K562 (cell line): Measurements from ENCODE around the gene CLASP2. TPM values are rescaled to one million over a fixed set of nuclear protein-coding genes. Genes with fewer than 3 reads are reported as not detected.

Source experiments
- ASH1L ChIP-seq: fragments of 450-650 bp; IDR thresholded peaks from 2 replicates; pipeline ENCODE4 v1.6.1; 2018; ENCODE audit warnings: borderline replicate concordance, mild to moderate bottlenecking, low read depth; ENCODE audit not compliant: partially characterized antibody
- BCOR ChIP-seq: fragments of 450-650 bp; IDR thresholded peaks from 2 replicates; pipeline ENCODE4 v1.6.1; 2016
- BMI1 ChIP-seq: fragments of 150-350 bp; IDR thresholded peaks from 2 replicates; pipeline ENCODE4 v1.6.1; 2014; ENCODE audit warnings: low read length
- CSDE1 ChIP-seq, 2 experiments: fragments of 450-650 bp; IDR thresholded peaks; 2 replicates each; pipeline ENCODE4 v1.6.1; 2016; ENCODE audit warnings: mild to moderate bottlenecking in 1 of 2
- HSF4 ChIP-seq: fragments of 250-450 bp; sonication (Bioruptor Pico); IDR thresholded peaks from 2 replicates; pipeline ENCODE4 v2.1.2; 2022; ENCODE audit warnings: mild to moderate bottlenecking, moderate library complexity, borderline replicate concordance
- KAT8 ChIP-seq: fragments of 450-650 bp; IDR thresholded peaks from 2 replicates; pipeline ENCODE4 v1.6.1; 2016; ENCODE audit warnings: low read depth, mild to moderate bottlenecking
- KLF10 ChIP-seq: fragments of 250-450 bp; sonication (Bioruptor Pico); IDR thresholded peaks from 2 replicates; pipeline ENCODE4 v1.6.1; 2021; ENCODE audit warnings: matching md5 sums
- LARP7 ChIP-seq: fragments of 450-650 bp; IDR thresholded peaks from 2 replicates; pipeline ENCODE4 v1.6.1; 2016
- MBD2 ChIP-seq: sonication (generic); IDR thresholded peaks from 2 replicates; pipeline ENCODE4 v1.6.1; 2016; ENCODE audit warnings: low read depth, borderline replicate concordance
- MECOM ChIP-seq: fragments of 250-450 bp; sonication (Bioruptor Pico); IDR thresholded peaks from 2 replicates; pipeline ENCODE4 v1.8.0; 2022; ENCODE audit warnings: inconsistent platforms
- RBBP5 ChIP-seq: fragments of 200-600 bp; sonication (generic); IDR thresholded peaks from 2 replicates; pipeline ENCODE4 v1.6.1; 2012; ENCODE audit warnings: borderline replicate concordance, mild to moderate bottlenecking, low read length, control low read depth, inconsistent platforms; ENCODE audit not compliant: insufficient read depth, poor library complexity, severe bottlenecking
- SIN3B ChIP-seq: fragments of 450-650 bp; IDR thresholded peaks from 2 replicates; pipeline ENCODE4 v1.6.1; 2017; ENCODE audit warnings: low read depth, mild to moderate bottlenecking, moderate library complexity
- SMAD3 ChIP-seq: fragments of 450-650 bp; formaldehyde crosslinking; conservative IDR thresholded peaks from 2 replicates; pipeline ENCODE4 v1.4.0; 2020; ENCODE audit warnings: mild to moderate bottlenecking
- SMARCA4 ChIP-seq: fragments of 450-650 bp; IDR thresholded peaks from 2 replicates; pipeline ENCODE4 v1.6.1; 2016
- TCF7 ChIP-seq: sonication (generic); IDR thresholded peaks from 2 replicates; pipeline ENCODE4 v1.6.1; 2016; ENCODE audit warnings: antibody characterized with exemption, borderline replicate concordance
- TRIM24 ChIP-seq, 2 experiments: fragments of 450-650 bp; IDR thresholded peaks; 2 replicates each; pipeline ENCODE4 v1.6.1; 2016
- ZNF134 ChIP-seq: fragments of 250-450 bp; sonication (Bioruptor Pico); conservative IDR thresholded peaks from 2 replicates; pipeline ENCODE4 v1.4.0; 2020
- polyA plus RNA-seq, 8 experiments: library from polyadenylated mRNA; depleted of rRNA in 4 of 8; stranded (reverse) in 5 of 8; unstranded in 3 of 8; fragments of >200 nt; fragmentation: Nextera tagmentation in 2 of 8; fragmentation: Illumina TruSeq in 1 of 8; extraction: Ambion mirVana in 2 of 8; extraction: Trizol in 1 of 8; gene quantifications; 2 replicates each; pipeline versions ENCODE4 v1.2.1 to v1.2.3, GENCODE V29; 2011 to 2014; ENCODE audit warnings: inconsistent platforms in 1 of 8, missing spikeins in 1 of 8
- total RNA-seq, 7 experiments: library from RNA; depleted of rRNA in 6 of 7; stranded (reverse); fragments of >200 nt in 6 of 7; fragmentation: Illumina TruSeq in 2 of 7; extraction: Trizol in 2 of 7; gene quantifications; 2 replicates each; pipeline versions ENCODE4 v1.2.1 to v1.2.3, GENCODE V29; 2011 to 2021; ENCODE audit warnings: low replicate concordance in 1 of 7
- TF ChIP-seq, protein P1 (sequence below): fragments of 250-450 bp; sonication (Bioruptor Pico); IDR thresholded peaks from 2 replicates; pipeline ENCODE4 v1.4.0; 2020; ENCODE audit warnings: mild to moderate bottlenecking, moderate library complexity
- TF ChIP-seq, protein P2 (sequence below): fragments of 200-800 bp; sonication (Bioruptor generic); IDR thresholded peaks from 2 replicates; pipeline ENCODE4 v1.6.1; 2017; ENCODE audit warnings: missing genetic modification characterization, missing compliant biosample characterization
- TF ChIP-seq, protein P3 (sequence below), 2 experiments: fragments of 450-650 bp in 1 of 2; IDR thresholded peaks; 2 replicates each; pipeline ENCODE4 v1.6.1; 2011 to 2017; ENCODE audit warnings: low read depth in 2 of 2, antibody characterized with exemption in 1 of 2, borderline replicate concordance in 1 of 2, low read length in 1 of 2, mild to moderate bottlenecking in 1 of 2, mixed read lengths in 1 of 2; ENCODE audit not compliant: control insufficient read depth in 1 of 2
- TF ChIP-seq, protein P4 (sequence below): fragments of 250-450 bp; sonication (Bioruptor Pico); IDR thresholded peaks from 2 replicates; pipeline ENCODE4 v1.8.0; 2021; ENCODE audit warnings: mild to moderate bottlenecking, moderate library complexity
- TF ChIP-seq, protein P5 (sequence below): fragments of 450-650 bp; formaldehyde crosslinking; IDR thresholded peaks from 2 replicates; pipeline ENCODE4 v1.4.0; 2022; ENCODE audit warnings: missing genetic modification characterization

Gene CLASP2
- total and polyA plus RNA-seq, 9 of the 15 experiments (the other 6 are each of a cell fraction or from before 2014, with no cell fraction given) = 13.5 to 107 (median 71.8) TPM

DNA sequence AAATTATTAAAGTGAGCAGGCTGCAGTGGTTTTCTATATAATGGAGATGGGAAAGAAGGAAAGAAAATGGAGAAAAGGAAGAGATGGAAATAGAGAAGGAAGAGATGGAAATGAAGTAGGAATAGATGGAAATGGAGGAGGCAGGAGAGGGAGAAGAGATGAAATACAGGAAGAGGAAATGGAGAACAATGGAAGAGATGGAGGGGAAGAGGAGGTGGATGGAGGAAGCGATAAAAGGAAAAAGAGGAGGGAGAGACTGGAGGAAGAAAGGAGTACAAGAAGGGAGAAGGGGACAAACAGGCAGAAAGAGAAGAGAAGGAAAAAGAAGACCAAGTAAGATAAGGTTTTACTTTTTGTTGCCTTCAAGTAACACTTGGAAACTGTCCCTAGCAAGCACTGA is 67.6 kb downstream of the CLASP2 start (continued):
- TF ChIP-seq TRIM24 (IDR thresholded peaks at IDR 0.05) (0 out of 4 replicates have a peak, but pooled peaks of 1 of the 2 experiments have one; percentile 10), KLF10 (CRISPR knock-in tag) (no peak), ASH1L (peak; percentile 21), BMI1 (no peak), LARP7 (no peak), SMARCA4 (peak; percentile 35; the same call in 1 of the 2 replicates), RBBP5 (no peak), HSF4 (CRISPR knock-in tag) (no peak), CSDE1 (IDR thresholded peaks at IDR 0.05) (0 out of 4 replicates have a peak, but pooled peaks of 1 of the 2 experiments have one; percentile 13), KAT8 (no peak), ZNF134 (no peak), BCOR (no peak), SIN3B (no peak), SMAD3 (CRISPR knock-in tag) (no peak), MBD2 (no peak), MECOM (no peak), TCF7 (no peak)
- TF ChIP-seq, protein P1, sequence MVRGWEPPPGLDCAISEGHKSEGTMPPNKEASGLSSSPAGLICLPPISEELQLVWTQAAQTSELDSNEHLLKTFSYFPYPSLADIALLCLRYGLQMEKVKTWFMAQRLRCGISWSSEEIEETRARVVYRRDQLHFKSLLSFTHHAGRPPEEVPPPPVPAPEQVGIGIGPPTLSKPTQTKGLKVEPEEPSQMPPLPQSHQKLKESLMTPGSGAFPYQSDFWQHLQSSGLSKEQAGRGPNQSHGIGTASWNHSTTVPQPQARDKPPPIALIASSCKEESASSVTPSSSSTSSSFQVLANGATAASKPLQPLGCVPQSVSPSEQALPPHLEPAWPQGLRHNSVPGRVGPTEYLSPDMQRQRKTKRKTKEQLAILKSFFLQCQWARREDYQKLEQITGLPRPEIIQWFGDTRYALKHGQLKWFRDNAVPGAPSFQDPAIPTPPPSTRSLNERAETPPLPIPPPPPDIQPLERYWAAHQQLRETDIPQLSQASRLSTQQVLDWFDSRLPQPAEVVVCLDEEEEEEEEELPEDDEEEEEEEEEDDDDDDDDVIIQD (CRISPR knock-in tag) = no peak
- TF ChIP-seq, protein P2, sequence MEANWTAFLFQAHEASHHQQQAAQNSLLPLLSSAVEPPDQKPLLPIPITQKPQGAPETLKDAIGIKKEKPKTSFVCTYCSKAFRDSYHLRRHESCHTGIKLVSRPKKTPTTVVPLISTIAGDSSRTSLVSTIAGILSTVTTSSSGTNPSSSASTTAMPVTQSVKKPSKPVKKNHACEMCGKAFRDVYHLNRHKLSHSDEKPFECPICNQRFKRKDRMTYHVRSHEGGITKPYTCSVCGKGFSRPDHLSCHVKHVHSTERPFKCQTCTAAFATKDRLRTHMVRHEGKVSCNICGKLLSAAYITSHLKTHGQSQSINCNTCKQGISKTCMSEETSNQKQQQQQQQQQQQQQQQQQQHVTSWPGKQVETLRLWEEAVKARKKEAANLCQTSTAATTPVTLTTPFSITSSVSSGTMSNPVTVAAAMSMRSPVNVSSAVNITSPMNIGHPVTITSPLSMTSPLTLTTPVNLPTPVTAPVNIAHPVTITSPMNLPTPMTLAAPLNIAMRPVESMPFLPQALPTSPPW = no peak
- TF ChIP-seq, protein P3, sequence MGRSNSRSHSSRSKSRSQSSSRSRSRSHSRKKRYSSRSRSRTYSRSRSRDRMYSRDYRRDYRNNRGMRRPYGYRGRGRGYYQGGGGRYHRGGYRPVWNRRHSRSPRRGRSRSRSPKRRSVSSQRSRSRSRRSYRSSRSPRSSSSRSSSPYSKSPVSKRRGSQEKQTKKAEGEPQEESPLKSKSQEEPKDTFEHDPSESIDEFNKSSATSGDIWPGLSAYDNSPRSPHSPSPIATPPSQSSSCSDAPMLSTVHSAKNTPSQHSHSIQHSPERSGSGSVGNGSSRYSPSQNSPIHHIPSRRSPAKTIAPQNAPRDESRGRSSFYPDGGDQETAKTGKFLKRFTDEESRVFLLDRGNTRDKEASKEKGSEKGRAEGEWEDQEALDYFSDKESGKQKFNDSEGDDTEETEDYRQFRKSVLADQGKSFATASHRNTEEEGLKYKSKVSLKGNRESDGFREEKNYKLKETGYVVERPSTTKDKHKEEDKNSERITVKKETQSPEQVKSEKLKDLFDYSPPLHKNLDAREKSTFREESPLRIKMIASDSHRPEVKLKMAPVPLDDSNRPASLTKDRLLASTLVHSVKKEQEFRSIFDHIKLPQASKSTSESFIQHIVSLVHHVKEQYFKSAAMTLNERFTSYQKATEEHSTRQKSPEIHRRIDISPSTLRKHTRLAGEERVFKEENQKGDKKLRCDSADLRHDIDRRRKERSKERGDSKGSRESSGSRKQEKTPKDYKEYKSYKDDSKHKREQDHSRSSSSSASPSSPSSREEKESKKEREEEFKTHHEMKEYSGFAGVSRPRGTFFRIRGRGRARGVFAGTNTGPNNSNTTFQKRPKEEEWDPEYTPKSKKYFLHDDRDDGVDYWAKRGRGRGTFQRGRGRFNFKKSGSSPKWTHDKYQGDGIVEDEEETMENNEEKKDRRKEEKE (IDR thresholded peaks at IDR 0.05; ENCODE audit: borderline replicate concordance in 1 of 2, control insufficient read depth in 1 of 2, low read depth in 2 of 2, low read length in 1 of 2) = no peak; a peak in 1 of 4 replicates
- TF ChIP-seq, protein P4, sequence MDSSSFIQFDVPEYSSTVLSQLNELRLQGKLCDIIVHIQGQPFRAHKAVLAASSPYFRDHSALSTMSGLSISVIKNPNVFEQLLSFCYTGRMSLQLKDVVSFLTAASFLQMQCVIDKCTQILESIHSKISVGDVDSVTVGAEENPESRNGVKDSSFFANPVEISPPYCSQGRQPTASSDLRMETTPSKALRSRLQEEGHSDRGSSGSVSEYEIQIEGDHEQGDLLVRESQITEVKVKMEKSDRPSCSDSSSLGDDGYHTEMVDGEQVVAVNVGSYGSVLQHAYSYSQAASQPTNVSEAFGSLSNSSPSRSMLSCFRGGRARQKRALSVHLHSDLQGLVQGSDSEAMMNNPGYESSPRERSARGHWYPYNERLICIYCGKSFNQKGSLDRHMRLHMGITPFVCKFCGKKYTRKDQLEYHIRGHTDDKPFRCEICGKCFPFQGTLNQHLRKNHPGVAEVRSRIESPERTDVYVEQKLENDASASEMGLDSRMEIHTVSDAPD (CRISPR knock-in tag) = no peak
- TF ChIP-seq, protein P5, sequence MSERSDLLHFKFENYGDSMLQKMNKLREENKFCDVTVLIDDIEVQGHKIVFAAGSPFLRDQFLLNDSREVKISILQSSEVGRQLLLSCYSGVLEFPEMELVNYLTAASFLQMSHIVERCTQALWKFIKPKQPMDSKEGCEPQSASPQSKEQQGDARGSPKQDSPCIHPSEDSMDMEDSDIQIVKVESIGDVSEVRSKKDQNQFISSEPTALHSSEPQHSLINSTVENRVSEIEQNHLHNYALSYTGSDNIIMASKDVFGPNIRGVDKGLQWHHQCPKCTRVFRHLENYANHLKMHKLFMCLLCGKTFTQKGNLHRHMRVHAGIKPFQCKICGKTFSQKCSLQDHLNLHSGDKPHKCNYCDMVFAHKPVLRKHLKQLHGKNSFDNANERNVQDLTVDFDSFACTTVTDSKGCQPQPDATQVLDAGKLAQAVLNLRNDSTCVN (CRISPR knock-in tag) = 0 out of 2 replicates have a peak, but pooled peaks have one; percentile 53
